Measurements from ENCODE around the gene DCD.
"Not testable (repeated sequence)": the region's sequence is repeated elsewhere in the genome, so short reads cannot be mapped to it uniquely, and the experiment has no call there.

The DCD gene

GRCh38 chr12:54653025-54653424 lies 4.9 kb upstream of the DCD start:
- peaks cover 43% of the 10 kb centered on the region for H3K27me3 ChIP-seq
- H3K4me3 ChIP-seq (ENCODE audit: low read depth in 1 of 2, low read length in 1 of 2), result no peak overlapping the region
- no peaks in the 10 kb centered on the region for H3K9me3 ChIP-seq
- H3K36me3 ChIP-seq, result no peaks in the 10 kb centered on the region
- H3K4me1 ChIP-seq (ENCODE audit: control insufficient read depth in 1 of 2, insufficient read depth in 1 of 2, low read depth in 1 of 2, low read length in 1 of 2), result no peaks in the 10 kb centered on the region
- TF ChIP-seq CTCF (IDR thresholded peaks at IDR 0.05), result no peak
- H3K27ac ChIP-seq, result no peak overlapping the region

GRCh38 chr12:54650889-54651288 lies 2.7 kb upstream of the DCD start:
- TF ChIP-seq CTCF (IDR thresholded peaks at IDR 0.05), result no peak

GRCh38 chr12:54650409-54650808 lies 2.2 kb upstream of the DCD start:
- H3K36me3 ChIP-seq, result no peaks in the 10 kb centered on the region
- no peak overlapping the region for H3K27ac ChIP-seq
- H3K9me3 ChIP-seq, result no peaks in the 10 kb centered on the region
- H3K4me1 ChIP-seq (ENCODE audit: control insufficient read depth in 1 of 2, insufficient read depth in 1 of 2, low read depth in 1 of 2, low read length in 1 of 2), result no peaks in the 10 kb centered on the region
- H3K27me3 ChIP-seq, result peaks cover 51% of the 10 kb centered on the region
- TF ChIP-seq CTCF (IDR thresholded peaks at IDR 0.05), result no peak
- no peak overlapping the region for H3K4me3 ChIP-seq (ENCODE audit: low read depth in 1 of 2, low read length in 1 of 2)

More at GRCh38 chr12:54650889-54651288, 2.7 kb upstream of the DCD start:
- no peaks in the 10 kb centered on the region for H3K4me1 ChIP-seq (ENCODE audit: control insufficient read depth in 1 of 2, insufficient read depth in 1 of 2, low read depth in 1 of 2, low read length in 1 of 2)
- H3K27me3 ChIP-seq, result peaks cover 50% of the 10 kb centered on the region
- no peaks in the 10 kb centered on the region for H3K9me3 ChIP-seq
- no peaks in the 10 kb centered on the region for H3K36me3 ChIP-seq
- H3K27ac ChIP-seq, result no peak overlapping the region
- no peak overlapping the region for H3K4me3 ChIP-seq (ENCODE audit: low read depth in 1 of 2, low read length in 1 of 2)

- H3K4me3 ChIP-seq (ENCODE audit: low read depth in 1 of 2, low read length in 1 of 2), result no peak overlapping the region
These were observed 1.7 kb upstream of the DCD start for GRCh38 chr12:54649825-54650224.

GRCh38 chr12:54641554-54641953 lies 6.6 kb downstream of the DCD start:
- Histone ChIP-seq H3K36me3 (no peaks in the 10 kb centered on the region), H3K27ac (no peak overlapping the region), H3K4me3 (ENCODE audit: low read depth in 1 of 2, low read length in 1 of 2) (no peak overlapping the region), H3K4me1 (ENCODE audit: control insufficient read depth in 1 of 2, insufficient read depth in 1 of 2, low read depth in 1 of 2, low read length in 1 of 2) (no peaks in the 10 kb centered on the region), H3K9me3 (no peaks in the 10 kb centered on the region), H3K27me3 (peaks cover 31% of the 10 kb centered on the region)
- no peak for TF ChIP-seq CTCF (IDR thresholded peaks at IDR 0.05)

More at GRCh38 chr12:54649825-54650224, 1.7 kb upstream of the DCD start:
- Histone ChIP-seq H3K27ac (no peak overlapping the region), H3K9me3 (no peaks in the 10 kb centered on the region), H3K36me3 (no peaks in the 10 kb centered on the region), H3K4me1 (ENCODE audit: control insufficient read depth in 1 of 2, insufficient read depth in 1 of 2, low read depth in 1 of 2, low read length in 1 of 2) (no peaks in the 10 kb centered on the region), H3K27me3 (peaks cover 47% of the 10 kb centered on the region)
- no peak for TF ChIP-seq CTCF (IDR thresholded peaks at IDR 0.05)

GRCh38 chr12:54641089-54641488 lies 7.1 kb downstream of the DCD start:
- H3K4me1 ChIP-seq (ENCODE audit: control insufficient read depth in 1 of 2, insufficient read depth in 1 of 2, low read depth in 1 of 2, low read length in 1 of 2), result no peaks in the 10 kb centered on the region
- no peaks in the 10 kb centered on the region for H3K36me3 ChIP-seq
- no peak overlapping the region for H3K4me3 ChIP-seq (ENCODE audit: low read depth in 1 of 2, low read length in 1 of 2)
- H3K27ac ChIP-seq, result no peak overlapping the region
- no peaks in the 10 kb centered on the region for H3K9me3 ChIP-seq
- H3K27me3 ChIP-seq, result peaks cover 26% of the 10 kb centered on the region
- no peak for TF ChIP-seq CTCF (IDR thresholded peaks at IDR 0.05)

DNA sequence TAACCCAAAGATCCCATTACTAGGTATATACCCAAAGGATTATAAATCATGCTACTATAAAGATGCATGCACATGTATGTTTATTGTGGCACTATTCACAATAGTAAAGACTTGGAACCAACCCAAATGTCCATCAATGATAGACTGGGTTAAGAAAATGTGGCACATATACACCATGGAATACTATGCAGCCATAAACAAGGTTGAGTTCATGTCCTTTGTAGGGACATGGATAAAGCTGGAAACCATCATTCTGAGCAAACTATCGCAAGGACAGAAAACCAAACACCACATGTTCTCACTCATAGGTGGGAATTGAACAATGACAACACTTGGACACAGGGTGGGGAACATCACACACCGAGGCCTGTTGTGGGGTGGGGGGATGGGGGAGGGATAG lies 9.1 kb downstream of the DCD start:
- H3K27ac ChIP-seq; H3K9me3 ChIP-seq; H3K4me3 ChIP-seq (ENCODE audit: low read depth in 1 of 2, low read length in 1 of 2); H3K36me3 ChIP-seq; H3K4me1 ChIP-seq (ENCODE audit: control insufficient read depth in 1 of 2, insufficient read depth in 1 of 2, low read depth in 1 of 2, low read length in 1 of 2): not testable (repeated sequence)
- peaks cover 14% of the 10 kb centered on the region for H3K27me3 ChIP-seq
